T follicular helper cell (primary cell): Measurements from ENCODE around the gene TREX2.

Experiments
- DNase-seq: peaks from one replicate; pipeline ENCODE4 v3.0.0-alpha.2; 2020; ENCODE audit warnings: low read depth

TREX2 gene

DNA sequence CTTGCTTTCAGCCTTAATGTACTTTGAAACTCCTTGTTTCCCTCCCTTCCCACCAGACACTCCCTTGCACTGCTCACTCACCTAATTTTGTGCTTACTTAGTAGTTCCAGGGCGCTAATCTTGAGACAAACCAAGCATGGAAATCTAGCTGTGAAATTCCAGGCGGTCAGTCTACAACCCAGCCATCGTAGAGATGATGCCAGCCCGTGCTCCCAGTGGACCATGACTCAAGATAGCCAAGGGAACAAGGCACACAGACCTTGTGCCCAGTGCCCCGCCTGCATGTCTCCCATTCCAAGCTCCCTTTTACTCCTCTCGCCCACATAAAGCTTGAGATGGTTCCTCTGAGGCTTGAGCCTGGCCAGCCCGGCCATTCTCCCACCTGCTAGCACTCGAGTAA is 11.1 kb downstream of the TREX2 start:
- DNase-seq, result no peak

DNA sequence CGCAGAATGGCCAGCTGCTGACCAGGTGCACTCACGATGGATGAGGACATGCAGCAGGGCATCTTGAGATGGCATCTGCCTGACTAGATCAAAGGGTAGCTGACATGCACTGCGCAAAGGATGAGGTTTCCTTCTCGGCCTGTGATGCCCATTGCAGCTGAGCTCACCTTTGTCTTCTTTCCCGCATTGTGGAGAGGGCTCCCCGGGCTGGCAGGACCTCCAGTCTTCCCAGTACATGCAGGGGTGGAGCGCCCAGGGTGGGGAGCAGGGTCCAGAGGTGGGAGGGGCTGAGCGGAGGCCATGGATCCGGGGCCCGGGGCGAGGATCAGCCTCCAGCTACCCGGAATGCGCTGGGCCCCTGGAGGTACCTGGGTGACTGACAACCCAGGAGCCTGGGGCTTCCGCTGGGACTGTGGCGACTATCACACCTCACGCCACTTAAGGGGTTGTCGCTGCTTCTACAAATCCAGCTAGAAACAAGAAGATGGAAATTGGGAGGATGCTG is 12.0 kb downstream of the TREX2 start:
- DNase-seq, result no peak

DNA sequence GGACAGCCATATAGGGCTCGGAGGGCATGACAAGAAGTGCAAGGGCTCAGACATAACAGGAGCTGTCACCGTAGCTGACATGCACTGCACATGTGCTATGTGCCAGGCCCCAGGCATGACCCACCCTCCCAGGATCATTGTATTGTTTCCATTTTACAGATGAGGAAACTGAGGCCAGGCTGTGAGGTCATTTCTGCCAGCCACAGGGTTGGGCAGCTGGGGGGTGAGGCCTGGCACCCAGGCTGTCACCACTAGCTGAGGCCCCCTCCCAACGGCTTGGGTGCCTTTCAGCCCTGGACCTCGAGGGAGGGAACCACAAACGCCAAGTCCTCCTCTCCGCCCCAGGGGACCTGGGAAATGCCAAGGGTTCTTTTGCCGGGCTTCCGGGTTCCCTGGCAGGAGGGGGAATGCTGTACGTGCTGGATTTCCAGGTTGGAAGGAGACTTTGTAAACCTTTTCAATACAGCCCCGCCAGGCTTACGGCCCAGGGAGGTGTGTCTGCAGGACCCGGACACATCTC is 12.6 kb downstream of the TREX2 start:
- no peak for DNase-seq

DNA sequence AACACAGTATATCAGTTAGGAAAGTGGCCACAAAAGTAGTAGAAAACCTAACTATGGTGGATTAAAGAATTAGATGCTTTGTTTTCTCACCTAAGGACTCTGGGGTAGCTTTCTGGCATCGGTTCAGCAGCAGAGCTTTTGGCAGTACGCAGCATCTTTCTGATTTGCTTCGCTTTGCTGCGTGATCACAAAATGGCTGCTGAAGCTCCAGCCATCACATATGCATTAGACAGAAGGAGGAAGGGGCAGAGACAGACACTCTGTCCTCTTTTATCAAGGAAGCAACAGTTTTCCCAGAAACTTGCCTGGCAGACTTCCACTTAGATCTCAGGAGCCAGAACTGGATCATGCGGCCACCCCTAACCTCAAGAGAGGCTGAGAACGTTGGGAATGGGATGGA is 15.1 kb downstream of the TREX2 start:
- no peak for DNase-seq

DNA sequence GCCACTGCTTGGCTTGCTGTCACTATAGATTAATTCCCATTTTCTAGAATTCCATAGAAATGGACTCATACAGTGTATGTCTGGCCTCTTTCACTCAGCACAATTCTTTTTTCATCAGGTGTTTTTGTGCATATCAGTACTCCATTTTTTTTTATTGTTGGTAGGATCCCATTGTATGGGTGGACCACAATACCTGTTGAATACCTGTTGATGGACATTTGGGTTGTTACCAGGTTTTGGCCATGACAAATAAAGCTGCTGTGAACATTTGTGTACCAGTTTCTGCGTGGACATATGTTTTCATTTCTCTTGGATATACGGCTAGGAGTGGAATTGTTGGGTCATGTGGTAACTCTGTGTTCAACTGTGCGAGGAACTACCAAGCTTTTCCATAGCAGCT is 19.7 kb downstream of the TREX2 start:
- no peak for DNase-seq

DNA sequence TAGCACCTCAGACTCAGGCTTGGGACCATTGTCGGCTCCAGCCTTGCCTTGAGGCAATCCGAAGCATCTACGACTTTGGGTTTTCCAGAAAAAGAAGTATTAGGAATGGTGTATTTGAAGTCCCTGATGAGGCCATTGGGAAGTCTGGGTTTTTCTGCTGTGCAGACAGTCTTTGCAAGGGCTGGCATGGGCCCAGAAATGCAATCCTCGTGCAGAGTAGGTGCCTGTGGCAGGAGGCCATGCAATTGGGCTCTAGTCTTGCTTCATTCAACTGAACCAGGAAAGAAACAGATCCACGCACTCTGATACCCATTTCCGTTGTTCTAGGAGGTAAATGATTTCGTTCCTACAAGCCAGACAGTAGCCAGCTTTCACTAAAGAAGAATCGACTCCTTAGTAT is 22.2 kb downstream of the TREX2 start:
- no peak for DNase-seq

DNA sequence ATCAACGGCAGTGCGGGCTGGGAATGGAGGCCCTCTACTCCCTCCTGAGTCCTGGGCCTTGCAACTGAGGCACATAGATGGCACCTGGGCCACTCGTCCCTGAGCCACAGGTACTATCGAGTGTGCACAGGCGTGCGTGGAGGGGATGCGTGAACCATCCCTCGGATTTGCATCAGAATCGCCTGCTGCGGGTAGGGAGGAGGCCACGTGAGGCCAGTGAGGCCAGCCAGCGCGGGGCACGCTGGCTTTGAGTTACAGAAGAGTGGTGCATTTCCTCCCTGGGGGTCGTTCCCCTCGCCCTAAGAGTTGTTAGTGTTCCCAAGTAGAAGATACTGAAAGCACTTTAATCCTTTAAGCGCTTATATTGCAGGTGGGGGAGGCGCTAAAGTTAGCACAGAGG is 24.0 kb downstream of the TREX2 start:
- no peak for DNase-seq

DNA sequence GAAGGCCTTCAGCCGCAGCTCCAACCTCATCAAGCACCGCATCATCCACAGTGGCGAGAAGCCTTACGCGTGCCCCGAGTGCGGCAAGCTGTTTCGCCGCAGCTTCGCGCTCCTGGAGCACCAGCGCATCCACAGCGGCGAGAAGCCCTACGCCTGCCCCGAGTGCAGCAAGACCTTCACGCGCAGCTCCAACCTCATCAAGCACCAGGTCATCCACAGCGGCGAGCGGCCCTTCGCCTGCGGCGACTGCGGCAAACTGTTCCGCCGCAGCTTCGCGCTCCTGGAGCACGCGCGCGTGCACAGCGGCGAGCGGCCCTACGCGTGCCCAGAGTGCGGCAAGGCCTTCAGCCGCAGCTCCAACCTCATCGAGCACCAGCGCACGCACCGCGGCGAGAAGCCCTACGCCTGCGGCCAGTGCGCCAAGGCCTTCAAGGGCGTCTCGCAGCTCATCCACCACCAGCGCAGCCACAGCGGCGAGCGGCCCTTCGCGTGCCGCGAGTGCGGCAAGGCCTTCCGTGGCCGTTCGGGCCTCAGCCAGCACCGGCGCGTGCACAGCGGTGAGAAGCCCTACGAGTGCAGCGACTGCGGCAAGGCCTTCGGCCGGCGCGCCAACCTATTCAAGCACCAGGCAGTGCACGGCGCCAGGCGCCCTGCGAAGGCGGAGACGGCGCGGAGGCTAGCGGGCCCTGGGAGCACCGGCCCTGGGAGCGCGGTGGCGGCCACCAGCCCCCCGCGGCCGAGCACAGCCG is 24.8 kb downstream of the TREX2 start:
- DNase-seq, result no peak

DNA sequence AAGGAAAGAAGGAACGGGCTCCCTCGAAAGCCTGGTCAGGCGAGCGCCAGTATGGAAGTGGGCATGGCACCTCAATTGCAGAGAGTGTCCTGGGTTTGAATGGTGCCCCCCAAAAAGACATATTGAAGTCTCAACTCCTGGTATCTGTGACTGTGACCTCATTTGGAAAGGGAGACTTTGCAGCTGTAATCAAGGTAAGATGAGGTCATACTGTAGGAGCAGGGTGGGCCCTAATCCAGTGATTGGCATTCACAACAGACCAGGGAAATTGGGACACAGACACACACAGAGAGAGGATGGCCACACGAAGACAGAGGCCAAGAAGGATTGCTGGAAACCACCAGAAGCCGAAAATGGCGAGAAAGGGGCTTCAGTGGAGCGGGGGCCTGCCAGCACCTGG is 28.2 kb downstream of the TREX2 start:
- no peak for DNase-seq

DNA sequence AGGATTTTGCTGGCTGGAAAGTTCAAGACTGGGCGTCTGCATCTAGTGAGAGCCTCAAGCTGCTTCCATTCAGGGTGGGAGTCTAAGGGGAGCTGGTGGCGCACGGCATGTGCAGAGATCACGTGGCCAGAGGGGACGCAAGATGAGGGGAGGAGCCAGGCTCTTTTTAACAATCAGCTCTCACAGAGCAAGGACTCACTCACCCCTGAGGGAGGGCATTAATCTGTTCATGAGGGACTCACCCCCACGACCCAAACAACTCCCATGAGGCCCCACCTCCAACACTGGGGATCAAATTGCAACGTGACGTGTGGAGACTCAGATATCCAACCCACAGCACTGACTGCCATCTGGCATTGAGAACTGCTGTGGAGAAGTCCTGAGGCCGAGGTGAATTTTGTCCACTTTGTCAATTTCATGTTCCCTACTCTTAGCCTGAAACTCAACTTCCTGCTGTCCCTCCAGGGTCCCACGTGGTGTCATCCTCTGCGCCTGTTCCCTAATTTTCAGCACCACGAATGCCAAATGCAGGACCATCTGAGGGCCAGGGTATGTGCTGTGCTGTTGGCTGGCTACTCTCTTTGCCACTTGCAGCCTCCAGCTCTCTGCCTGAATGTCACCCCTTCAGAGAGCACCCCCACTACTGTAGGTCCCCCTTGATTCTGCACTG is 28.9 kb downstream of the TREX2 start:
- no peak for DNase-seq

DNA sequence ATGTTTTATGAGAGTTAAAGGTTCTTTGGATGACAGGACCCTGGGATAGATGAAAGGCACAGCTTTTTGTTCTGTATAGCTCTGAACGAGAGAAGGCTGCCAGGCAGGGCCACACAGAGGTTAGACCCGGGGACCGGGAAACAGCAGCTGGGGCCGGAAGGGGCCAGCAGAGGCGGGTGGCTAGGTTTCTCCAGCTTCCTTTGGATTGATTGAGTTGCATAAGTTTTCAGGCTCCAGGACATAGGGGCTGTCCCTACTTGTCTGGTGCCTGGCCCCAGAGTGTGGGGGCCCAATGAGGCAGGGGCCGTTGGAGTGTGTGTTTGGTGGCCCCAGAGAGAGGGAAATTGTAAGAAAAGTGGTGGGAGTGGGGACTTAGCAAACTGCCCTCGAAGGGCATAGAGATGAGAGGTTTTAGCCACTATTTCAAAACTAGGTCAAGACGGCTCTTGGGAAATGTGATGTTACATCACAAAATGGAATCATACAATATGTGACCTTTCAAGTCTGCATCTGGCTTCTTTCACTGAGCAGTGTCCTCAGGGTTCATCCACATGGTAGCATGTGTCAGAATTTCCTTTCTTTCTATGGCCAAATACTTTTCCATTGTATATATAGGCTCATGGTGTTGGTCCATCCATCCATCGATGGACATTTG is 30.9 kb downstream of the TREX2 start:
- no peak for DNase-seq

DNA sequence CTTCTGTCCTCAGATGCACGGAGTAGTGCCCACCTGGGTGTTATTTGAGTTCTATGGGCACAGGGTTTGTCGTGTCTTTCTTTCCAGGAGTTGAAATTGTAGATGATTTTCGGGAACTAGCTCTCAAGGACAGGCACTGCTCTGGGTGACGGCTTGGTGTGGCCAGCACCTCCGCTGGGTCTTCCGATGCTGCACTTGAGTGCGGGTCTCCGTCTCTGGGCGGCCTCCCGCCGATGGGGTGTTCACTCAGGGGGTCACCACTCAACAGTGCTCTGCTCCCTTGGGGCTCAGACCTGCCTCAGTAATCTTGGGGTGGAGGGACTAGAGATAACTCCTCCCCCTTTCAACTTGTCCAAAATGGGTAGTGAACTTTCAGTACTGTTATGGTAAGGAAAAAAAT is 32.1 kb downstream of the TREX2 start:
- DNase-seq, result no peak

DNA sequence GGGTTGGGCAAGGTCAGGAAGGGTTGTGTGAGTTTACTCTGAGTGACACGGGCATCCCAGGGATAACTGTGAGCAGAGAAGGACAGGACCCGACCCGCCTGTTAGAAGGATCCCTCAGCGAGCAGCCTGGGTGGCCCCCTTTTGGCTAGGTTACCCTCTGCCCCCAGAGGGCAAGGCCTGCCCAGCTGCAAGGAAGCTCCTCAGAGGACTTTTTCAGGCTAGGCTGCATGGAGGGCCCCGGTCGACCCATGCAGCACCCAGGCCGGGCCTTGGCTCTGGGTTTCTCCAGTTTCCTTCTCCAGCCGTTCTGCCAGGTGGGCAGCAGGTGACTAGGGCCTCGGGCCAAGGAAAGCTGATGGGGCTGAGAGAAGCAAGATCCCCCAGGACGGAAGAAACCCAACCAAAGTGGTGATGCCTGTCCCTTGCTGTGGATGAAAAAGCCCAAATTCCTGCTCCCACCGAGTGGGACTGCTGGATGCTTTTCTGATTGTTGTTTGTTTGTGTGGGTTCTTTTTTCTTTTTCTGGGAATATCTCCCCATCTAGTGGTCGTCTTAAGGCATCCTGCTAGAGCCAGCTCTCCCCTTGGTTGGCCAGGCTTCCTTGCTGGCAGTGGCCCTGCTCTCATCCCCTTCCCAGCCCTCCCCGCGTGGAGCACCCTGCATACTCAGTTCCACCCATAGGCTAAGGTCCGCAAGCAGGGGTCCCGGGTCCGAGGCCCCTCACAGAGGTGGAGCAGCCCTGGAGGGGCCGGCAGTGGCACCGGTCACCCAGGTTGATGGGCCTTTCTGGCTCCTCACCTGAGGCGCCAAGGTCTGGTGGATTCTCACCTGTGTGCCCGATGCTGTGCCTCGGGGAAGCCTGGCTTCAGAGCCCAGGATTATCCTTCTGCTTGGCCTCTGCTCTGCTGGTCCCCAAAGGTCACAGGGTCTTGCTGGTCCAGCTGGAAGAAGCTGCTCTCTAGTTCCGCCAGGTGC is 32.8 kb downstream of the TREX2 start:
- no peak for DNase-seq

DNA sequence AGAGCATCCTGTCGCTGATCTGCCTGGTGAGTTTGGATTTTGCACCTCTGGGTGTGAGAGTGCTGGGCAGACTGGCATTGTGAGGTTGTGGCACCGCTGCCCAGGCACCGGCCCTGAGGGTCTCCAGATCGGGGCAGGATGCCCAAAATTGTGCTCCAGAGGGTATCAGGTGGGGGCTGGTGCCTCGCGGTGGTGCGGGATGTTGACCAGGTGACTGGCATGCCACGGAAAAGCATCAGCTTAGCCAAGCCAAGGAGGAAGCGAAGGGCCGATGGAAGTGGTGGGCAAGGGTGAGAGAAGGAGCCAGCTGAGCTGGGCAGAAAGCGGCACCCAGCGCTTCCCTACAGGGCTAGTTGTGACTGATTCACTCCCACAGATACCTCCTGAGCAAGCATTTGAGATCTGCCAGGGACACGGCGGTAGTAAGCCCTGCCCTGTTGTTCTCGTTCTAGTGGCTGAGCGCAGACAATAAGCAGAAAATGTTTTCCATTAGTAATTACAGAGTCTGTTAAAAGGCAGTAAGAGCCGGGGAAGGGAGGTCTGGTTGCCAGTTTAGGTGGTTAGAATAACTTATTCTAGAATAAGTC is 33.8 kb downstream of the TREX2 start:
- no peak for DNase-seq

DNA sequence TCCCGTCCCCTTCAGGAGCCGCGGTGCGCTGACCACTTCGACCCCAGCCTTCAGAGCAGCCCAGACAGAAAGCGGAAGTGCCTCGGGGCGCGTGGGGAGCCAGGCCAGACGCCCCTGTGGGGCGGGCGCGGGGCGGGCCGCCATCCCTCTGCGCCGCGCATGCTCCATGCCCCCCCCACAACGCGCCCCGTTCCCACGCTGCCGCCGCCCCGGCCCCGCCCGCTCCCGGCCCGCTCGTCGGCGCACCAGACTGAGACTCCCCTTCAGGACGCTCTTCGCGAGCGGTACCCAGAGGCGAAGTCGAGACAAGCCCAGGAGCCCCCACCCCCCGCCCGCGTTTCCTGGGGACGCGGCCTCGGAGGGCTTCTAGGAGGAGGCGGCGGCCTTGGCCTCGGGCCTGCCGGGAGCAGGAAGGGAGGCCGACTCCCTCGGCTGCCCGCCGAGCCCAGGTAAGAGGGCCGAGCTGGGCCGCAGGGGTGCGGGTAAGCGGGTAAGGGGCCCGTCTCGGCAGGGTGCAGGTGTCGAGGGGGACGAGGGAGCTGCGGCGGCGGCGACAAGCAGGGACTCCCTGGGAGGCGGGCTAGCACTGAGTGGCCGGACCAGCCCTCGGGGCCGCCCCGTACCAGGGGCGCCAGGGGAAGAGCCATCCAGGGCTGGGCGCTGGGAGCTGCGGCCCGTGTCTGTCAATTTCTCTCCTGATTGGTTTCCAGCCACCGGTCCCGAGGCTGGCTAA is 34.4 kb downstream of the TREX2 start, which contains the start of gene ZFP92:
Gene ZFP92 (plus strand): TSS at position 218 of the 733 bp plus-strand sequence. CDS start 6,851 bp downstream, outside the sequence.
- no peak for DNase-seq

DNA sequence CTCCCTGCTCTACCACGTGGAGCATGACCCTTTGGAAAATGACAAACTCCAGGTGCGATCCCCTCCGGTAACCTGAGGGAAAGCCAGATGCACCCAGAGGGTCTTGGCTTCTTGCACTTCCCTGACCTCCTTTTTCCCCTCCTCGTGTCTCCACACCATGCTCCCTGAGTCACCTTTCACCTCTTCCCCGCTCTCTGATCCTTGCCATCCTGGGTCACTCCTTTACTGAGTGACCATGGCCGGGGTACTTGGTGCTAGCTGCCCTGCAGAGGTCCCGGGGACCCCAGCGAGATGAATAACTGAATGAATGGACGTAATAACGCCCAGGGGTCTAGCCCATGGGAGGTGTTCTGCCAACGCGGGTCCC is 35.0 kb downstream of the TREX2 start:
- no peak for DNase-seq

DNA sequence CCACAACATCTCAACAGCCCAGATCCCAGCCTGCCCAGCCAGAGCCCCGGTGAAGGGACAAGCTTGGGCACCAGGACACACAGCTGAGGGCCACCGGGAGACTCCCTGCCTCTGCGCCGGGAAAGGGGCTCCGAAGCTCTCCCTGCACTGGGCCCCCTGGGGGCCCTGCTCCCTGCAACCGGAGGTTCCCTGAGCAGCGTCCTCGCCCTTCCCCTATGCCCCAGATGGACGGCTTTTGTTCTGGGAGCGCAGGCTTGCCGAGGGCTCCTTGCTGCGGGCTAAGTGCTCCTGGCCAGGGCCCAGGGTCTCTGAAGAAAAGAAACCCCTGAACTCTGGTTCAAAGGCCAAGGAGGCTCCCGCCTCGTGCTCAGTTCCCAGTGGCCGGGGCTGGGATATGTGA is 35.5 kb downstream of the TREX2 start:
- no peak for DNase-seq

DNA sequence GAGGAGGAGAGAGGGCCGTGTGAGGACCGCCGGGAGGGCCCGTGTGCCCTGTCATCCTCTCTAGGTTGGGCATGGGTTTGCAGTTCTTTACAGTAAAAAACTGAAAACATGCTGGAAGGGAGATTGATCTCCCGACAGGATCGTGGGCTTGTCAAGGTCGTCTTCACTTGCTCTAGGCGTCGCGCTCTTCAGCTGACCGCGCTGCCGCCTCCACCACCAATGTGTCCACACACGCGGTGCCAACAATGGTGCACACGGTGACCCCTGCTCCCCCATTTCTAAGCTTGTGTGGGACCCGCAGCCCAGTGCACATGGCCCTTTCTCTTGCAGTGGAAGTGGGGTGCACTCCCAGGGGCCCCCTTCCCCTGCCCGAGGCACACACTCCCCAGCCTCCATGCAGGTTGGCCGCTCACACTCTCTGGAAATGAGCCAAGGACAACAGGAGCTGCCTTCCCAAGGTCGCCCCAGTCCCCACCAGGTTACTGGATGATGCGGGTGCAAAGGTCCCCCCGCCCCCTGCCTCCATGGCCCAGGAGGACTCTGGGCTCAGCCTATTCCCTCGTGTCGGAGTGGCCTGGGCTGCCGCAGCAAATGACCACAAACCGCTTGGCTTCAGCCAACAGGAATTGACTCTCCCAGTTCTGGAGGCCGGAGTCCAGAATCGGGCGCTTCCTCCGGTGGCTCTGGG is 36.3 kb downstream of the TREX2 start:
- DNase-seq, result no peak

DNA sequence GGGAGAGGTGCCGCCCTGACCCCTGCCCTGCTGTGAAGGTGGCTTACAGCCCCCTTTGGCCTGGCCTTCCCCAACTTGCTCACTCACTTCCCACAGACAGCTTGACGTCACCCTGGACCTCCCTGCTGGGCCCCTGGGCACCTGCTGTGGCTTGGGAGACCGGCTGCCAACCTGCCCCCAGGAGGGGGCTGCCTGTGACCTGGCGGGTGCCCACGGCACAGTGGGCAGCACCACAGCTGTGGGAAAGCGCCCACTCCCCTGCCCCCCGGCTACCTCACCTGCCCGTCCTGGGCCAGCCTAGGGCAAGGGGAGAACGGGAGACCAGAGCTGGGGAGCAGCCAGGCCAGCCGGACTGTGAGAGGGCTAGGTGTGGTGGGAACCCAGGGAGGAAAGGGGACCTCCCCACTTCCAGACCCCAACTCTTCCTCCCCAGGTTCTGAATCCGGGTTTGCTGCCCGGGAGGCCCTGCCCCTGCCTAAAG is 36.9 kb downstream of the TREX2 start:
- no peak for DNase-seq

DNA sequence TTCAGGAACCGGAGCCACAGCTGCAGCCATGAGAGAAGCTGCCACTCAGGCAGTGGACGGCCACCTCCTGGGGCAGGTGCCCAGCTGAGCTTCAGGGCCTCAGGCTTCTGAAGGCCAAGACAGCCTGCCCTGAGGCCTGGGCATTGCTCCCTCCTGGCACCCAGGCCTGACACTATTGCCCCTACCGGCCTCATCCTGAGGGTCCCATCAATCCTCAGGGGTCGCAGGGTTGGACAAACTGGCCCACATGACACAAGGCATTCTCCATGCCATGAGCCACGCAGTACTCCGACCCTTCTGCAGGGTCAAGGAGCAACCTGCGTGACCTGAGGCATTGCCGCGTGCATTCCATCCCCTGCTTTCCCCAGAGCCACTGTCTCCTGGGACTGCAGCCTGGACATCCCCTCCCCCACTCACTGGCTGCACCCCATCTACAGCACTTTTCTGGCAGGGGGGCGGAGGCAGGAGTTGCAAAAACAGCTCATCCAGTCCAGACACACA is 37.6 kb downstream of the TREX2 start:
- DNase-seq, result no peak
